HEK293 (cell line): ENCODE measurements around the gene BLOC1S3.

Source experiments
- CTCF ChIP-seq: fragments of 450-650 bp; formaldehyde crosslinking; IDR thresholded peaks from 2 replicates; pipeline ENCODE4 v1.5.1; 2016; ENCODE audit warnings: missing biosample characterization, missing genetic modification characterization
- KLF8 ChIP-seq: fragments of 450-650 bp; formaldehyde crosslinking; IDR thresholded peaks from 2 replicates; pipeline ENCODE4 v1.5.1; 2016; ENCODE audit warnings: missing biosample characterization, missing genetic modification characterization
- REST ChIP-seq: fragments of 450-650 bp; formaldehyde crosslinking; IDR thresholded peaks from 2 replicates; pipeline ENCODE4 v1.5.1; 2016; ENCODE audit warnings: missing biosample characterization, missing genetic modification characterization

- TF ChIP-seq CTCF (tag by site-specific recombination) (no peak), REST (tag by site-specific recombination) (no peak), KLF8 (tag by site-specific recombination) (no peak)
Measured at GRCh38 chr19:45218911-45219743, 40.5 kb downstream of the BLOC1S3 start.
